Caco-2 (cell line): Measurements from ENCODE around the gene MUC12. TPM values are rescaled to one million over a fixed set of nuclear protein-coding genes. Genes with fewer than 3 reads are reported as not detected.
"Not testable (repeated sequence)": the region's sequence is repeated elsewhere in the genome, so short reads cannot be mapped to it uniquely, and the experiment has no call there.

Source experiments
- BruUV-seq: library from RNA; stranded (reverse); fragments of 400-500 nt; replicated peaks from 2 replicates; lab custom pipeline; 2021; lab: Mats Ljungman, UMichigan
- CTCF ChIA-PET: fragments of 300-600 bp; sonication (Branson Sonifier 250); formaldehyde crosslinking; loops from one replicate; lab custom pipeline; 2022; ENCODE audit warnings: antibody characterized with exemption; lab: Charles Lee
- POLR2A ChIA-PET: fragments of 300-600 bp; sonication (Branson Sonifier 250); formaldehyde crosslinking; loops from one replicate; lab custom pipeline; 2022; ENCODE audit warnings: antibody characterized with exemption; lab: Charles Lee
- DNase-seq, 2 experiments: peaks; one replicate each; pipeline versions ENCODE4 v3.0.0 to v3.0.0-alpha.2; 2020 to 2022
- H3K27me3 ChIP-seq: replicated peaks from 2 replicates; pipeline ENCODE4 v1.6.0; 2011; ENCODE audit warnings: low read length; ENCODE audit not compliant: control insufficient read depth, insufficient read depth
- H3K36me3 ChIP-seq: 2 replicates; pipeline ENCODE4 v1.5.1; 2011; ENCODE audit warnings: low read length; ENCODE audit not compliant: control insufficient read depth, insufficient read depth
- H3K4me1 ChIP-seq: fragments of 250-450 bp; sonication (Bioruptor Pico); 2 replicates; pipeline ENCODE4 v1.5.1; 2020; ENCODE audit warnings: mild to moderate bottlenecking
- H3K4me3 ChIP-seq: 2 replicates; pipeline ENCODE4 v1.5.1; 2011; ENCODE audit warnings: low read depth, mild to moderate bottlenecking, control low read depth, low read length
- H3K9me3 ChIP-seq: fragments of 250-450 bp; sonication (Bioruptor Pico); 2 replicates; pipeline ENCODE4 v1.5.1; 2020; ENCODE audit warnings: mild to moderate bottlenecking, moderate library complexity
- H3K27ac Mint-ChIP-seq: one replicate; pipeline ENCODE4 v1.8.0; 2022; ENCODE audit warnings: mixed read lengths; ENCODE audit not compliant: unreplicated experiment
- H3K27me3 Mint-ChIP-seq: one replicate; pipeline ENCODE4 v1.8.0; 2022; ENCODE audit warnings: mixed read lengths; ENCODE audit not compliant: insufficient read depth, unreplicated experiment
- H3K36me3 Mint-ChIP-seq: one replicate; pipeline ENCODE4 v1.8.0; 2022; ENCODE audit warnings: mild to moderate bottlenecking, mixed read lengths; ENCODE audit not compliant: insufficient read depth, unreplicated experiment
- H3K4me1 Mint-ChIP-seq: one replicate; pipeline ENCODE4 v1.8.0; 2022; ENCODE audit warnings: low read depth, mixed read lengths; ENCODE audit not compliant: unreplicated experiment
- H3K4me3 Mint-ChIP-seq: one replicate; pipeline ENCODE4 v1.8.0; 2022; ENCODE audit warnings: mild to moderate bottlenecking, moderate library complexity, mixed read lengths; ENCODE audit not compliant: unreplicated experiment
- H3K9me3 Mint-ChIP-seq: one replicate; pipeline ENCODE4 v1.8.0; 2022; ENCODE audit warnings: mixed read lengths; ENCODE audit not compliant: unreplicated experiment
- CTCF ChIP-seq, 2 experiments: fragments of 200-600 bp in 1 of 2; IDR thresholded peaks; 1 replicate in 1 of 2; 2 replicates in 1 of 2; pipeline versions ENCODE4 v1.5.1 to v1.8.0; 2011 to 2022; ENCODE audit warnings: antibody characterized with exemption in 1 of 2, control low read depth in 1 of 2, inconsistent platforms in 1 of 2, low read depth in 1 of 2, low read length in 1 of 2, mild to moderate bottlenecking in 1 of 2, moderate library complexity in 1 of 2; ENCODE audit not compliant: insufficient read depth in 1 of 2, severe bottlenecking in 1 of 2, unreplicated experiment in 1 of 2
- intact Hi-C: fragments of 100-400 bp; cut with micrococcal nuclease; formaldehyde crosslinking; loops from one replicate; pipeline ENCODE4 v1.10.0; 2022; ENCODE audit not compliant: unreplicated experiment
- total RNA-seq: library from RNA; stranded (reverse); gene quantifications from 2 replicates; pipeline ENCODE4 v1.2.3, GENCODE V29; 2022

Gene MUC12
- total RNA-seq, 1 experiment from 2014 or later: 0.16 TPM

GRCh38 chr7:101058355-101058754, 89.0 kb downstream of the MUC12 start:
- BruUV-seq: no TSS peak
- Mint-ChIP-seq H3K27me3 (peaks cover 22% of the 10 kb centered on the region), H3K4me3 (no peak overlapping the region)

GRCh38 chr7:101059620-101059942, 90.2 kb downstream of the MUC12 start:
- no peaks in the 10 kb centered on the region for H3K4me1 ChIP-seq
- CTCF ChIA-PET: no interaction called here
- DNase-seq: no peak
- H3K36me3 ChIP-seq: no peaks in the 10 kb centered on the region
- BruUV-seq: no TSS peak
- Mint-ChIP-seq H3K27ac (no peak overlapping the region), H3K27me3 (peaks cover 24% of the 10 kb centered on the region), H3K4me3 (no peak overlapping the region), H3K9me3 (no peaks in the 10 kb centered on the region), H3K36me3 (no peaks in the 10 kb centered on the region), H3K4me1 (no peaks in the 10 kb centered on the region)
- POLR2A ChIA-PET: no interaction called here
- H3K9me3 ChIP-seq: no peaks in the 10 kb centered on the region
- no peak for TF ChIP-seq CTCF (IDR thresholded peaks at IDR 0.05; ENCODE audit: insufficient read depth in 1 of 2, low read depth in 1 of 2, low read length in 1 of 2, severe bottlenecking in 1 of 2, unreplicated experiment in 1 of 2)
- intact Hi-C loops: loop anchor here (1.0 kb wide), 2 partner anchors 93 to 163 kb away; no protein-coding TSS in a partner anchor
- H3K4me3 ChIP-seq: no peak overlapping the region
- H3K27me3 ChIP-seq: no peaks in the 10 kb centered on the region; the same call in 1 of the 2 replicates

More at GRCh38 chr7:101058355-101058754, 89.0 kb downstream of the MUC12 start:
- Mint-ChIP-seq H3K27ac (no peak overlapping the region), H3K4me1 (no peaks in the 10 kb centered on the region), H3K36me3 (no peaks in the 10 kb centered on the region), H3K9me3 (no peaks in the 10 kb centered on the region)
- H3K27me3 ChIP-seq: no peaks in the 10 kb centered on the region; the same call in 1 of the 2 replicates
- peak; percentile 74 to 79 for DNase-seq
- POLR2A ChIA-PET: interaction anchor here (0.5 to 0.6 kb wide), 2 partner anchors 43 to 159 kb away, joined by 4 to 8 read pairs; no protein-coding TSS in a partner anchor
- H3K36me3 ChIP-seq: no peaks in the 10 kb centered on the region
- H3K9me3 ChIP-seq: no peaks in the 10 kb centered on the region
- no peak for TF ChIP-seq CTCF (IDR thresholded peaks at IDR 0.05; ENCODE audit: insufficient read depth in 1 of 2, low read depth in 1 of 2, low read length in 1 of 2, severe bottlenecking in 1 of 2, unreplicated experiment in 1 of 2)
- no peak overlapping the region for H3K4me3 ChIP-seq
- H3K4me1 ChIP-seq: no peaks in the 10 kb centered on the region
- intact Hi-C loops: no loop called here
- CTCF ChIA-PET: interaction anchor here (0.6 to 0.9 kb wide), 4 partner anchors 19 to 169 kb away, joined by 3 to 7 read pairs (median 4); partner anchors contain the start of gene UFSP1

GRCh38 chr7:101060992-101061391, 91.6 kb downstream of the MUC12 start:
- POLR2A ChIA-PET: interaction anchor here (0.7 kb wide), 1 partner anchor 173 kb away, joined by 14 read pairs; no protein-coding TSS in a partner anchor
- no peak overlapping the region for H3K27ac Mint-ChIP-seq
- Histone ChIP-seq H3K4me3 (no peak overlapping the region), H3K27me3 (no peaks in the 10 kb centered on the region; the same call in 1 of the 2 replicates), H3K4me1 (no peaks in the 10 kb centered on the region), H3K36me3 (no peaks in the 10 kb centered on the region), H3K9me3 (no peaks in the 10 kb centered on the region)
- peaks cover 24% of the 10 kb centered on the region for H3K27me3 Mint-ChIP-seq
- CTCF ChIA-PET: interaction anchor here (0.6 kb wide), 2 partner anchors 83 to 160 kb away, joined by 3 read pairs; no protein-coding TSS in a partner anchor
- H3K4me1 Mint-ChIP-seq: no peaks in the 10 kb centered on the region
- no peaks in the 10 kb centered on the region for H3K9me3 Mint-ChIP-seq
- H3K4me3 Mint-ChIP-seq: no peak overlapping the region
- no peaks in the 10 kb centered on the region for H3K36me3 Mint-ChIP-seq
- TF ChIP-seq CTCF (IDR thresholded peaks at IDR 0.05; ENCODE audit: insufficient read depth in 1 of 2, low read depth in 1 of 2, low read length in 1 of 2, severe bottlenecking in 1 of 2, unreplicated experiment in 1 of 2): no peak
- no peak for DNase-seq
- BruUV-seq: no TSS peak
- intact Hi-C loops: no loop called here

- H3K4me1 Mint-ChIP-seq, DNase-seq, H3K4me1 ChIP-seq, H3K36me3 ChIP-seq, POLR2A ChIA-PET, H3K4me3 ChIP-seq, H3K36me3 Mint-ChIP-seq, H3K9me3 ChIP-seq, H3K9me3 Mint-ChIP-seq, intact Hi-C loops, BruUV-seq, H3K27ac Mint-ChIP-seq, H3K27me3 ChIP-seq, H3K4me3 Mint-ChIP-seq, CTCF ChIA-PET: not testable (repeated sequence)
- H3K27me3 Mint-ChIP-seq: peaks cover 14% of the 10 kb centered on the region
These were observed 94.8 kb downstream of the MUC12 start for GRCh38 chr7:101064176-101064550.

- H3K4me1 ChIP-seq, CTCF ChIA-PET, H3K36me3 Mint-ChIP-seq, H3K27ac Mint-ChIP-seq, H3K36me3 ChIP-seq, H3K4me3 ChIP-seq, intact Hi-C loops, H3K4me1 Mint-ChIP-seq, BruUV-seq, H3K27me3 ChIP-seq, H3K9me3 ChIP-seq, DNase-seq, POLR2A ChIA-PET, H3K4me3 Mint-ChIP-seq, H3K9me3 Mint-ChIP-seq: not testable (repeated sequence)
- peaks cover 14% of the 10 kb centered on the region for H3K27me3 Mint-ChIP-seq
These were observed 95.8 kb downstream of the MUC12 start for GRCh38 chr7:101065162-101065561.
